HEK293 (cell line): ENCODE results near the gene UPP1.

Experiments
- CTCF ChIA-PET: fragments of 350-600 bp; formaldehyde crosslinking; extraction: SDS; loops from one replicate; lab custom pipeline; 2021; ENCODE audit warnings: antibody characterized with exemption; lab: Yijun Ruan, JAX
- POLR2A ChIA-PET: fragments of 300-600 bp; formaldehyde crosslinking; extraction: SDS; loops from one replicate; lab custom pipeline; 2020; ENCODE audit warnings: antibody characterized with exemption, inconsistent platforms; lab: Yijun Ruan, JAX
- H3K27ac ChIP-seq: fragments of 200-500 bp; sonication (Bioruptor generic); 2 replicates; pipeline ENCODE4 v1.5.1; 2014; ENCODE audit warnings: low read depth, low read length, control low read depth, inconsistent platforms; ENCODE audit errors: extremely low read depth
- H3K36me3 ChIP-seq, 2 experiments: fragments of 200-500 bp in 1 of 2; sonication (Bioruptor generic) in 1 of 2; 1 replicate in 1 of 2; 2 replicates in 1 of 2; pipeline ENCODE4 v1.5.1; 2014 to 2017; ENCODE audit warnings: inconsistent platforms in 2 of 2, low read length in 2 of 2; ENCODE audit not compliant: control insufficient read depth in 2 of 2, insufficient read depth in 1 of 2
- H3K4me1 ChIP-seq: fragments of 200-500 bp; sonication (Bioruptor generic); 2 replicates; pipeline ENCODE4 v1.5.1; 2014; ENCODE audit warnings: mild to moderate bottlenecking, low read length, inconsistent platforms; ENCODE audit not compliant: control insufficient read depth, insufficient read depth
- H3K4me3 ChIP-seq: 2 replicates; pipeline ENCODE4 v1.5.1; 2011; ENCODE audit warnings: low read depth, mild to moderate bottlenecking, control low read depth, low read length, moderate library complexity
- H3K9me3 ChIP-seq: fragments of 200-500 bp; sonication (Bioruptor generic); 2 replicates; pipeline ENCODE4 v1.5.1; 2014; ENCODE audit warnings: low read depth, low read length, inconsistent platforms; ENCODE audit not compliant: control insufficient read depth, insufficient read depth
- ZBTB48 ChIP-seq: fragments of 450-650 bp; formaldehyde crosslinking; IDR thresholded peaks from 2 replicates; pipeline ENCODE4 v1.5.1; 2016; ENCODE audit warnings: missing biosample characterization, missing genetic modification characterization
- ZNF654 ChIP-seq: fragments of 450-650 bp; formaldehyde crosslinking; IDR thresholded peaks from 2 replicates; pipeline ENCODE4 v1.5.1; 2016; ENCODE audit warnings: low read depth, missing biosample characterization, missing genetic modification characterization

The UPP1 gene

GRCh38 chr7:48154792-48155413 is 65.8 kb downstream of the UPP1 start:
- TF ChIP-seq ZBTB48 (tag by site-specific recombination) (no peak), ZNF654 (tag by site-specific recombination) (peak; percentile 15; the same call in 1 of the 2 replicates)
- TF ChIP-seq, all 188 proteins: peak for 1
- Histone ChIP-seq H3K9me3 (no peaks in the 10 kb centered on the region), H3K4me3 (no peak overlapping the region), H3K36me3 (no peaks in the 10 kb centered on the region), H3K27ac (no peak overlapping the region), H3K4me1 (no peaks in the 10 kb centered on the region)
- ChIA-PET POLR2A (no interaction called here), CTCF (interaction anchor here (0.6 to 3.4 kb wide), 21 partner anchors 8 to 525 kb away, joined by 3 to 35 read pairs (median 4); no protein-coding TSS in a partner anchor)
